OCI-LY7 (cell line): ENCODE results near the gene NUB1. TPM values are rescaled to one million over a fixed set of nuclear protein-coding genes. Genes with fewer than 3 reads are reported as not detected.
A peak's percentile ranks its signal among the peaks of the same experiment; 100 is the strongest.

Source experiments
- BruUV-seq: library from RNA; stranded (reverse); fragments of 400-500 nt; replicated peaks from 2 replicates; lab custom pipeline; 2021; lab: Mats Ljungman, UMichigan
- CTCF ChIA-PET: fragments of 300-600 bp; sonication (Branson Sonifier 250); formaldehyde crosslinking; loops from one replicate; lab custom pipeline; 2022; ENCODE audit warnings: antibody characterized with exemption; ENCODE audit not compliant: unreplicated experiment; lab: Charles Lee
- POLR2A ChIA-PET: fragments of 300-600 bp; sonication (Branson Sonifier 250); formaldehyde crosslinking; loops from one replicate; lab custom pipeline; 2022; ENCODE audit warnings: antibody characterized with exemption; lab: Charles Lee
- DNase-seq: peaks from one replicate; pipeline ENCODE4 v3.0.0-alpha.2; 2015; ENCODE audit warnings: low spot score
- H2AFZ ChIP-seq: fragments of 200-600 bp; sonication (generic), shearing (Covaris generic); 2 replicates; pipeline ENCODE4 v1.6.1; 2014; ENCODE audit warnings: mild to moderate bottlenecking, antibody characterized with exemption, low read length, moderate library complexity
- H3K27ac ChIP-seq: fragments of 200-600 bp; sonication (generic); 2 replicates; pipeline ENCODE4 v1.5.1; 2014; ENCODE audit warnings: mixed run types, low read depth, mild to moderate bottlenecking, moderate library complexity, low read length, inconsistent platforms; ENCODE audit not compliant: poor library complexity, severe bottlenecking
- H3K36me3 ChIP-seq: fragments of 200-600 bp; sonication (generic); 2 replicates; pipeline ENCODE4 v1.6.1; 2014; ENCODE audit warnings: mild to moderate bottlenecking, antibody characterized with exemption, low read length, moderate library complexity, mixed read lengths; ENCODE audit not compliant: insufficient read depth
- H3K4me1 ChIP-seq: fragments of 200-600 bp; sonication (generic); 2 replicates; pipeline ENCODE4 v1.5.1; 2014; ENCODE audit warnings: mild to moderate bottlenecking, low read length; ENCODE audit not compliant: insufficient read depth, poor library complexity, severe bottlenecking
- H3K4me2 ChIP-seq: fragments of 200-600 bp; sonication (generic); 2 replicates; pipeline ENCODE4 v1.6.1; 2014; ENCODE audit warnings: mild to moderate bottlenecking, low read length
- H3K4me3 ChIP-seq: fragments of 200-600 bp; sonication (generic); 2 replicates; pipeline ENCODE4 v1.5.1; 2014; ENCODE audit warnings: mild to moderate bottlenecking, low read depth, low read length; ENCODE audit not compliant: poor library complexity, severe bottlenecking
- H3K79me2 ChIP-seq: fragments of 200-600 bp; sonication (generic); 2 replicates; pipeline ENCODE4 v1.6.1; 2016; ENCODE audit warnings: low read depth, mild to moderate bottlenecking, low read length, moderate library complexity, mixed read lengths; ENCODE audit not compliant: insufficient read depth
- H3K9me2 ChIP-seq: fragments of 200-600 bp; sonication (generic); 2 replicates; pipeline ENCODE4 v1.6.1; 2016; ENCODE audit warnings: mild to moderate bottlenecking, low read length, mixed read lengths; ENCODE audit not compliant: insufficient read depth
- H3K9me3 ChIP-seq: fragments of 200-600 bp; sonication (generic); 2 replicates; pipeline ENCODE4 v1.6.1; 2014; ENCODE audit warnings: mild to moderate bottlenecking, mixed run types, low read length, mixed read lengths
- H4K20me1 ChIP-seq: fragments of 200-600 bp; sonication (generic); 2 replicates; pipeline ENCODE4 v1.6.1; 2014; ENCODE audit warnings: mild to moderate bottlenecking, antibody characterized with exemption, low read length, moderate library complexity, mixed read lengths; ENCODE audit not compliant: insufficient read depth
- CTCF ChIP-seq: fragments of 200-600 bp; sonication (generic); conservative IDR thresholded peaks from 2 replicates; pipeline ENCODE4 v1.5.1; 2014; ENCODE audit warnings: mild to moderate bottlenecking, antibody characterized with exemption, low read length, moderate library complexity, mixed read lengths
- EZH2phosphoT487 ChIP-seq: fragments of 200-600 bp; sonication (generic); IDR thresholded peaks from 2 replicates; pipeline ENCODE4 v1.6.1; 2018; ENCODE audit warnings: low read depth, borderline replicate concordance, mild to moderate bottlenecking, mixed run types, antibody characterized with exemption, low read length, moderate library complexity, mixed read lengths
- intact Hi-C: fragments of 100-400 bp; cut with micrococcal nuclease; formaldehyde crosslinking; loops from one replicate; pipeline ENCODE4 v1.10.0; 2022; ENCODE audit not compliant: unreplicated experiment
- total RNA-seq, 2 experiments: library from RNA; depleted of rRNA in 1 of 2; stranded (reverse); fragments of >200 nt in 1 of 2; shearing (Covaris generic) in 1 of 2; gene quantifications; 2 replicates each; pipeline ENCODE4 v1.2.3, GENCODE V29; 2014 to 2022

The NUB1 gene
- total RNA-seq, 2 experiments from 2014 or later: 44.1 to 50.7 TPM

GRCh38 chr7:151378011-151378410 is 36.4 kb downstream of the NUB1 start:
- TF ChIP-seq EZH2phosphoT487 (no peak), CTCF (no peak)
- no peaks in the 10 kb centered on the region for H3K9me3 ChIP-seq
- ChIA-PET POLR2A (interaction anchor here (0.6 kb wide), 1 partner anchor 191 kb away, joined by 3 read pairs; no protein-coding TSS in a partner anchor), CTCF (no interaction called here)
- no peaks in the 10 kb centered on the region for H3K79me2 ChIP-seq
- H3K9me2 ChIP-seq: no peaks in the 10 kb centered on the region
- no peaks in the 10 kb centered on the region for H4K20me1 ChIP-seq
- H3K4me2 ChIP-seq: no peak overlapping the region
- intact Hi-C loops: no loop called here
- BruUV-seq: TSS peak; percentile 85
- H2AFZ ChIP-seq: no peak overlapping the region
- no peak for DNase-seq
- H3K36me3 ChIP-seq: peaks cover 5% of the 10 kb centered on the region; the same call in 1 of the 2 replicates
- H3K4me3 ChIP-seq: no peak overlapping the region
- no peak overlapping the region for H3K27ac ChIP-seq
- H3K4me1 ChIP-seq: peaks cover 17% of the 10 kb centered on the region

GRCh38 chr7:151378496-151379192 is 37.0 kb downstream of the NUB1 start:
- H3K9me2 ChIP-seq: no peaks in the 10 kb centered on the region
- no peak overlapping the region for H3K27ac ChIP-seq
- DNase-seq: no peak
- no peaks in the 10 kb centered on the region for H3K79me2 ChIP-seq
- TF ChIP-seq EZH2phosphoT487: no peak
- no peak for TF ChIP-seq CTCF
- ChIA-PET CTCF (no interaction called here), POLR2A (no interaction called here)
- H3K4me2 ChIP-seq: no peak overlapping the region
- no peak overlapping the region for H3K4me3 ChIP-seq
- H3K4me1 ChIP-seq: peaks cover 17% of the 10 kb centered on the region
- H4K20me1 ChIP-seq: no peaks in the 10 kb centered on the region
- intact Hi-C loops: no loop called here
- no peak overlapping the region for H2AFZ ChIP-seq
- peaks cover 5% of the 10 kb centered on the region; the same call in 1 of the 2 replicates for H3K36me3 ChIP-seq
- no TSS peak for BruUV-seq
- H3K9me3 ChIP-seq: no peaks in the 10 kb centered on the region

- ChIA-PET POLR2A (no interaction called here), CTCF (no interaction called here)
- intact Hi-C loops: no loop called here
- no peak for TF ChIP-seq CTCF
- no peak for TF ChIP-seq EZH2phosphoT487
- Histone ChIP-seq H3K36me3 (peaks cover 5% of the 10 kb centered on the region; the same call in 1 of the 2 replicates), H3K9me3 (no peaks in the 10 kb centered on the region), H3K4me2 (no peak overlapping the region), H3K27ac (no peak overlapping the region), H3K4me3 (no peak overlapping the region), H3K79me2 (no peaks in the 10 kb centered on the region), H3K9me2 (no peaks in the 10 kb centered on the region), H2AFZ (no peak overlapping the region), H4K20me1 (no peaks in the 10 kb centered on the region), H3K4me1 (peaks cover 17% of the 10 kb centered on the region)
- no TSS peak for BruUV-seq
- DNase-seq: no peak
These were observed 37.5 kb downstream of the NUB1 start for GRCh38 chr7:151379193-151379520.
